ENCODE measurements around the gene FBXL15.

DNA sequence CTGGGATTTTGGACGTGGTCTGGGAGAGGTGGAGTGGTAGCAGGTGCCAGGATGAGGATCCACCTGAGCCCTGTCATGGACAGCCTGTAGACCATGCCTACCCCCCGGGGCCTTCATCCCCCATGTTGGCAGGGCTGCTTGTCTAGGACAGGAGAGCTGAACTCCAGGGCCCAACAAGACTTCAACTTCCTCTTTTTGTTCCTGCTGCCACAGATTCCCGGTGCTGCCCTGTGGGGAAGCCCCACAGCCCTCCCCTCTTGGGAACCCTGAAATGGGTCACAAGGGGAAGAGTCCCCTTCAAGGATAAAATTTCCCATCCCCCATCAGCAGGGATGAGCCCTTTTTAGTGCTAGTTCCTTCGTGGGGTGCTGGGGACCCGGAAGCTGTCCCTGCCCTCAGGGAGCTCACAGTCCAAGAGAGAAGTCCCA, 13.0 kb downstream of the FBXL15 start:
- TF ChIP-seq, protein P1, sequence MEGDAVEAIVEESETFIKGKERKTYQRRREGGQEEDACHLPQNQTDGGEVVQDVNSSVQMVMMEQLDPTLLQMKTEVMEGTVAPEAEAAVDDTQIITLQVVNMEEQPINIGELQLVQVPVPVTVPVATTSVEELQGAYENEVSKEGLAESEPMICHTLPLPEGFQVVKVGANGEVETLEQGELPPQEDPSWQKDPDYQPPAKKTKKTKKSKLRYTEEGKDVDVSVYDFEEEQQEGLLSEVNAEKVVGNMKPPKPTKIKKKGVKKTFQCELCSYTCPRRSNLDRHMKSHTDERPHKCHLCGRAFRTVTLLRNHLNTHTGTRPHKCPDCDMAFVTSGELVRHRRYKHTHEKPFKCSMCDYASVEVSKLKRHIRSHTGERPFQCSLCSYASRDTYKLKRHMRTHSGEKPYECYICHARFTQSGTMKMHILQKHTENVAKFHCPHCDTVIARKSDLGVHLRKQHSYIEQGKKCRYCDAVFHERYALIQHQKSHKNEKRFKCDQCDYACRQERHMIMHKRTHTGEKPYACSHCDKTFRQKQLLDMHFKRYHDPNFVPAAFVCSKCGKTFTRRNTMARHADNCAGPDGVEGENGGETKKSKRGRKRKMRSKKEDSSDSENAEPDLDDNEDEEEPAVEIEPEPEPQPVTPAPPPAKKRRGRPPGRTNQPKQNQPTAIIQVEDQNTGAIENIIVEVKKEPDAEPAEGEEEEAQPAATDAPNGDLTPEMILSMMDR (IDR thresholded peaks at IDR 0.05): no peak
- TF ChIP-seq POLR2A (IDR thresholded peaks at IDR 0.05): no peak
- no peak for TF ChIP-seq EP300 (IDR thresholded peaks at IDR 0.05)
- TF ChIP-seq POLR2AphosphoS5 (IDR thresholded peaks at IDR 0.05): no peak
